Colonic mucosa (tissue), 4 donors: ENCODE data around the gene IL2RG. TPM values are rescaled to one million over a fixed set of nuclear protein-coding genes. Genes with fewer than 3 reads are reported as not detected.

Source experiments
- DNase-seq: peaks from one replicate; pipeline ENCODE4 v3.0.0-alpha.2; 2020
- H3K27ac ChIP-seq: fragments of 200-600 bp; one replicate; pipeline ENCODE4 v1.8.0; 2021
- H3K27me3 ChIP-seq: fragments of 200-600 bp; one replicate; pipeline ENCODE4 v1.8.0; 2021
- H3K36me3 ChIP-seq: fragments of 200-600 bp; one replicate; pipeline ENCODE4 v1.8.0; 2021
- H3K4me1 ChIP-seq: fragments of 200-600 bp; one replicate; pipeline ENCODE4 v1.8.0; 2021; ENCODE audit warnings: mild to moderate bottlenecking
- H3K4me3 ChIP-seq: fragments of 200-600 bp; one replicate; pipeline ENCODE4 v1.8.0; 2021
- H3K9ac ChIP-seq, 2 donors: one replicate each; pipeline ENCODE4 v1.7.0; 2013; ENCODE audit warnings: control low read depth in 2 of 2, low read depth in 2 of 2, low read length in 2 of 2
- H3K9me3 ChIP-seq: fragments of 200-600 bp; one replicate; pipeline ENCODE4 v1.8.0; 2021
- intact Hi-C: fragments of 100-400 bp; cut with DNase I; formaldehyde crosslinking; loops from one replicate; pipeline ENCODE4 v1.14.1; 2022
- total RNA-seq, 2 donors: library from RNA; stranded (reverse); fragmentation: NEBNext Ultra II Directional in 1 of 2; extraction: Animal tissue kit (Norgen Biotek cat#: 25700) in 1 of 2; gene quantifications; one replicate each; pipeline ENCODE4 v1.2.1, GENCODE V29; 2021
- TF ChIP-seq, protein P1 (sequence below): fragments of 200-600 bp; IDR thresholded peaks from one replicate; pipeline ENCODE4 v1.8.0; 2022; ENCODE audit warnings: antibody characterized with exemption, mild to moderate bottlenecking
- donor health status: healthy.
- donor health status: DM: no; HTN: no; CAD: no.
- donor health status: DM: no; HTN: no; CAD: no.

The IL2RG gene
- total RNA-seq, 2 donors from 2014 or later, result 46.0 to 61.0 TPM

DNA sequence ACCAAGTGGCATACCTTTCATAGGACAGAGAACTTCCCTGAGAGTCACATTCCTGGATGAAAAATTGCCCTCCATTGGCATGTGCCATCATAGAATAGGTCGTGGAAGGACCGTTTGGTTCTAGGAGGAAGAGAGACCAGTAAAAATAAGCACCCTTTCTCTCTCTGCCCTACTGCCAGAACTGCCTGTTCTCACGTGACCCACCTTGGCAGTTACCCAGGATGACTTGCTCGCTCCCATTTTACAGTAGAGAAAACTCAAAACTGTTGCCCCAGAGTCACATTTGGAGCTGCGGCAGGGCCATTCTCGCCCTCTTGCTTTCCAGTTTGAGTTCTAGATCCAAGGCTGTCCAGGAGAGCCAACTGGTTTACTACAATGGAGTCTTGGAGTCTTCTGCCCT, 32.1 kb upstream of the IL2RG start:
- intact Hi-C loops, result no loop called here
- DNase-seq, result peak; percentile 52

DNA sequence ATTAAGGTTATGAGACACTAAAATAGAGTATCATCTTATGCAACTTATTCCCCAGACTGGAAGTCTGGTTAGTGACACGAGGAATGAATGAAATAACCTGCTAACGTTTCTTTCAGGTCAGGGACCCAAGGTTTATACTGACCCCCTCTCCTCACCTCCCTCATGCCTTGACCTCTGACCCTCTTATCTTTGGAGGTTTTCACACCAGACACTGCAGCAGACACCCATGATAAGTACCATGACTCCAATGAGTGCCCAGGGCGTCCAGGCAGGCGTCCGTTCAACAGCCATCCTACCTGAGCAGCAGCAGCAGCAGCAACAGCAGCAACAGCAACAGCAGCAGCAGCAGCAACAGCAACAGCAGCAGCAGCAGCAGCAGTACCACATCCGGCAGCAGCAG, 29.1 kb upstream of the IL2RG start:
- H3K27ac ChIP-seq, result no peak overlapping the region
- H3K4me1 ChIP-seq, result no peaks in the 10 kb centered on the region
- no peak overlapping the region for H3K9ac ChIP-seq
- intact Hi-C loops, result no loop called here
- no peak for DNase-seq
- TF ChIP-seq, protein P1, sequence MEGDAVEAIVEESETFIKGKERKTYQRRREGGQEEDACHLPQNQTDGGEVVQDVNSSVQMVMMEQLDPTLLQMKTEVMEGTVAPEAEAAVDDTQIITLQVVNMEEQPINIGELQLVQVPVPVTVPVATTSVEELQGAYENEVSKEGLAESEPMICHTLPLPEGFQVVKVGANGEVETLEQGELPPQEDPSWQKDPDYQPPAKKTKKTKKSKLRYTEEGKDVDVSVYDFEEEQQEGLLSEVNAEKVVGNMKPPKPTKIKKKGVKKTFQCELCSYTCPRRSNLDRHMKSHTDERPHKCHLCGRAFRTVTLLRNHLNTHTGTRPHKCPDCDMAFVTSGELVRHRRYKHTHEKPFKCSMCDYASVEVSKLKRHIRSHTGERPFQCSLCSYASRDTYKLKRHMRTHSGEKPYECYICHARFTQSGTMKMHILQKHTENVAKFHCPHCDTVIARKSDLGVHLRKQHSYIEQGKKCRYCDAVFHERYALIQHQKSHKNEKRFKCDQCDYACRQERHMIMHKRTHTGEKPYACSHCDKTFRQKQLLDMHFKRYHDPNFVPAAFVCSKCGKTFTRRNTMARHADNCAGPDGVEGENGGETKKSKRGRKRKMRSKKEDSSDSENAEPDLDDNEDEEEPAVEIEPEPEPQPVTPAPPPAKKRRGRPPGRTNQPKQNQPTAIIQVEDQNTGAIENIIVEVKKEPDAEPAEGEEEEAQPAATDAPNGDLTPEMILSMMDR, result no peak
- H3K27me3 ChIP-seq, result no peaks in the 10 kb centered on the region
- H3K9me3 ChIP-seq, result no peaks in the 10 kb centered on the region
- no peak overlapping the region for H3K4me3 ChIP-seq
- no peaks in the 10 kb centered on the region for H3K36me3 ChIP-seq

More for the DNA sequence above, 32.1 kb upstream of the IL2RG start:
- Histone ChIP-seq H3K4me1 (no peaks in the 10 kb centered on the region), H3K9me3 (no peaks in the 10 kb centered on the region), H3K27me3 (no peaks in the 10 kb centered on the region), H3K4me3 (no peak overlapping the region), H3K9ac (no peak overlapping the region), H3K27ac (no peak overlapping the region), H3K36me3 (no peaks in the 10 kb centered on the region)
- TF ChIP-seq, protein P1, result no peak

DNA sequence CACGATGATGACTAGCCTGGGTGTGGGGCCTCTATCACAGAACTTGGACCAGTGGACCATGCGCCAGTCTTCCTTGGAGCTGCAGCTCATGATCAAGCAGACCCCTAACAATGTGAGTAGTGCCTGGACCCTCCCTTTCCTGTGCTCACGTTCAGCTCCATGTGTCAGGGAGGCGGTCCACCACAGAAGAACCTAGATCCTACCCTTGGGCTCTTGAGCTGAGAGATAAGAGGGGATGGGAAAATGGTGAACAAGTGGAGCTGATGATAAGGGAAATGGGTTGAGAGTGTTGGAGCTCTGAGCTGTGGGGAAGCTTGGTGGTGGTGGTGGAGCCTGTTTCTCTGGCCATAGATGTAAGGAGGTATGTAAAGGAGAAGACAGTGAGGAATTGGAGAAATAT, 20.1 kb upstream of the IL2RG start:
- Histone ChIP-seq H3K36me3 (no peaks in the 10 kb centered on the region), H3K9me3 (no peaks in the 10 kb centered on the region), H3K27ac (no peak overlapping the region), H3K4me1 (no peaks in the 10 kb centered on the region), H3K4me3 (no peak overlapping the region), H3K27me3 (no peaks in the 10 kb centered on the region), H3K9ac (no peak overlapping the region)
- TF ChIP-seq, protein P1, result no peak
- DNase-seq, result no peak
- intact Hi-C loops, result no loop called here

DNA sequence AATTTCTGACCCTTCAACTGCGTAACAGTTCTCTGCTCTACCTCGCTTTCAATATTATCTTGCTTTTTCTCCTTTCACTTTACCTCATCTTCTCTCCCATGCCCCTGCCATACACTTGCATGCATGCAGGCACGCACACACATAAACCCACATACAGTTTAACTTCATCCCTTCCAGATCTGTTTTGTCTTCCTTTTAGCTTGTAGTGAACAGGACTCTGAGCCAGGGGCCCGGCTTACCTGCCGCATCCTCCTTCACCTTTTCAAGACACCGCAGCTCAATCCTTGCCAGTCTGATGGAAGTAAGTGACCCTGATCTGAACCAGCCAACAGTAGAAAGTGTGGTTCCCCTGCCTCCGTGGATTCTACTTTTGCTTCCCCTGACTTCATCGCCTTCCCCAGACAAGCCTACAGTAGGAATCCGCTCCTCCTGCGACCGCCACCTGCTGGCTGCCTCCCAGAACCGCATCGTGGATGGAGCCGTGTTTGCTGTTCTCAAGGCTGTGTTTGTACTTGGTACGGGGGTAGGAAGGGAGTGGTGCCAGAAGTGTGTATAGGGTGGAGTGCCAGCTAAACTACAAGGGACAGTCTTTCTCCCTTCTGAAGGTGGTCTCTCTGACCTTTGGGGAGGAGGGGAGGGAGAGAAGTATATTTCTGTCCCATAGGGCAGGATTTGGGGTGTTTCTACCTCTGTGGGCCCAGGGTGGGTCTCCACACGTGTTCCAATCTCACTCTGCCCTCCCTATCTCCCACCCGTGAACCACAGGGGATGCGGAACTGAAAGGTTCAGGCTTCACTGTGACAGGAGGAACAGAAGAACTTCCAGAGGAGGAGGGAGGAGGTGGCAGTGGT, 17.8 kb upstream of the IL2RG start:
- Histone ChIP-seq H3K4me3 (no peak overlapping the region), H3K4me1 (no peaks in the 10 kb centered on the region), H3K9me3 (no peaks in the 10 kb centered on the region), H3K9ac (no peak overlapping the region), H3K36me3 (no peaks in the 10 kb centered on the region), H3K27me3 (no peaks in the 10 kb centered on the region), H3K27ac (no peak overlapping the region)
- TF ChIP-seq, protein P1, result peak; percentile 72
- intact Hi-C loops, result no loop called here
- peak; percentile 74 for DNase-seq

DNA sequence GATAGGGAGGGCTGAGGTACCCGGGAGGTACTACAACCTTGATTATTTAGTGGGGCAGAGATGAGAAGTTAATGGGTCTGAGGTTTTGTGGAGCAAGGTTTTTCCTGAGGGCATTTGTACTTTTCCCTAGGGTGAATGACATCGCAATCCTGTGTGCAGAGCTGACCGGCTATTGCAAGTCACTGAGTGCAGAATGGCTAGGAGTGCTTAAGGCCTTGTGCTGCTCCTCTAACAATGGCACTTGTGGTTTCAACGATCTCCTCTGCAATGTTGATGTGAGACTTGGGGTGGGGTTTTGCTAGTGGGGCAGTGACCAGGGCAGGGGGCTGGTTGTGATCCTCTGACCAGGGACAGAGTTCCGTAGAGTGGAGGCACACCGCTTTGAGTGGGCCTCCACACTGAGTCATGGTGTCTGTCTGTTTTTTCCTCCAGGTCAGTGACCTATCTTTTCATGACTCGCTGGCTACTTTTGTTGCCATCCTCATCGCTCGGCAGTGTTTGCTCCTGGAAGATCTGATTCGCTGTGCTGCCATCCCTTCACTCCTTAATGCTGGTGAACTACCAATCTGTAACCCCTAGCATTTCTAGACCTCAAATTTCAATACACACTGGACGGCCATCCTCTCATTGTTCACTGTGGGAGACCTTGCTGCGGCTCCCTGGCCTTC, 16.9 kb upstream of the IL2RG start:
- Histone ChIP-seq H3K9ac (no peak overlapping the region), H3K27ac (no peak overlapping the region), H3K4me1 (no peaks in the 10 kb centered on the region), H3K9me3 (no peaks in the 10 kb centered on the region), H3K4me3 (no peak overlapping the region), H3K36me3 (no peaks in the 10 kb centered on the region), H3K27me3 (no peaks in the 10 kb centered on the region)
- DNase-seq, result no peak
- TF ChIP-seq, protein P1, result no peak
- intact Hi-C loops, result no loop called here
